ENCODE measurements around the gene COL2A1.

Gene COL2A1

GRCh38 chr12:48051681-48052080 is 47.4 kb upstream of the COL2A1 start:
- Histone ChIP-seq H3K4me2 (ENCODE audit: low read length) (no peak overlapping the region), H3K9ac (ENCODE audit: low read length) (no peak overlapping the region), H3K27ac (ENCODE audit: low read depth, low read length, poor library complexity, severe bottlenecking) (no peak overlapping the region), H3K9me3 (ENCODE audit: low read length) (no peaks in the 10 kb centered on the region), H3K4me3 (ENCODE audit: low read depth, low read length, poor library complexity, severe bottlenecking) (no peak overlapping the region), H3K27me3 (ENCODE audit: insufficient read depth, low read length) (no peaks in the 10 kb centered on the region), H3F3A (ENCODE audit: insufficient read depth, low read length) (no peaks in the 10 kb centered on the region), H4K20me1 (ENCODE audit: insufficient read depth, low read length) (no peaks in the 10 kb centered on the region), H3K36me3 (ENCODE audit: insufficient read depth, low read length) (peaks cover 43% of the 10 kb centered on the region), H2AFZ (ENCODE audit: low read length) (no peak overlapping the region), H3K9me2 (ENCODE audit: low read depth, low read length) (no peaks in the 10 kb centered on the region), H3K4me1 (ENCODE audit: insufficient read depth, low read length, severe bottlenecking) (no peaks in the 10 kb centered on the region), H3K79me2 (ENCODE audit: insufficient read depth, low read length) (no peaks in the 10 kb centered on the region)
- TF ChIP-seq CTCF (IDR thresholded peaks at IDR 0.05; ENCODE audit: low read length), result no peak
- TF ChIP-seq EZH2 (IDR thresholded peaks at IDR 0.05; ENCODE audit: borderline replicate concordance, low read length), result no peak

- Histone ChIP-seq H3K36me3 (ENCODE audit: insufficient read depth, low read length) (peaks cover 54% of the 10 kb centered on the region), H3K4me3 (ENCODE audit: low read depth, low read length, poor library complexity, severe bottlenecking) (no peak overlapping the region)
Observed at GRCh38 chr12:48050174-48050573, 45.9 kb upstream of the COL2A1 start.

GRCh38 chr12:48045965-48046518 is 41.8 kb upstream of the COL2A1 start:
- Histone ChIP-seq H3F3A (ENCODE audit: insufficient read depth, low read length) (no peaks in the 10 kb centered on the region), H3K79me2 (ENCODE audit: insufficient read depth, low read length) (no peaks in the 10 kb centered on the region), H3K4me3 (ENCODE audit: low read depth, low read length, poor library complexity, severe bottlenecking) (no peak overlapping the region), H3K9me2 (ENCODE audit: low read depth, low read length) (no peaks in the 10 kb centered on the region), H2AFZ (ENCODE audit: low read length) (no peak overlapping the region), H3K4me1 (ENCODE audit: insufficient read depth, low read length, severe bottlenecking) (no peaks in the 10 kb centered on the region), H3K27ac (ENCODE audit: low read depth, low read length, poor library complexity, severe bottlenecking) (no peak overlapping the region), H4K20me1 (ENCODE audit: insufficient read depth, low read length) (no peaks in the 10 kb centered on the region), H3K9me3 (ENCODE audit: low read length) (no peaks in the 10 kb centered on the region), H3K4me2 (ENCODE audit: low read length) (no peak overlapping the region), H3K9ac (ENCODE audit: low read length) (no peak overlapping the region), H3K36me3 (ENCODE audit: insufficient read depth, low read length) (peaks cover 70% of the 10 kb centered on the region), H3K27me3 (ENCODE audit: insufficient read depth, low read length) (no peaks in the 10 kb centered on the region)
- no peak for TF ChIP-seq EZH2 (IDR thresholded peaks at IDR 0.05; ENCODE audit: borderline replicate concordance, low read length)
- no peak for TF ChIP-seq CTCF (IDR thresholded peaks at IDR 0.05; ENCODE audit: low read length)

More at GRCh38 chr12:48050174-48050573, 45.9 kb upstream of the COL2A1 start:
- no peaks in the 10 kb centered on the region for H3K79me2 ChIP-seq (ENCODE audit: insufficient read depth, low read length)
- H3F3A ChIP-seq (ENCODE audit: insufficient read depth, low read length), result no peaks in the 10 kb centered on the region
- H3K9me3 ChIP-seq (ENCODE audit: low read length), result no peaks in the 10 kb centered on the region
- H3K4me2 ChIP-seq (ENCODE audit: low read length), result no peak overlapping the region
- no peaks in the 10 kb centered on the region for H3K4me1 ChIP-seq (ENCODE audit: insufficient read depth, low read length, severe bottlenecking)
- H2AFZ ChIP-seq (ENCODE audit: low read length), result no peak overlapping the region
- no peak overlapping the region for H3K27ac ChIP-seq (ENCODE audit: low read depth, low read length, poor library complexity, severe bottlenecking)
- H4K20me1 ChIP-seq (ENCODE audit: insufficient read depth, low read length), result no peaks in the 10 kb centered on the region
- no peaks in the 10 kb centered on the region for H3K9me2 ChIP-seq (ENCODE audit: low read depth, low read length)
- TF ChIP-seq EZH2 (IDR thresholded peaks at IDR 0.05; ENCODE audit: borderline replicate concordance, low read length), result no peak
- TF ChIP-seq CTCF (IDR thresholded peaks at IDR 0.05; ENCODE audit: low read length), result no peak
- no peaks in the 10 kb centered on the region for H3K27me3 ChIP-seq (ENCODE audit: insufficient read depth, low read length)
- no peak overlapping the region for H3K9ac ChIP-seq (ENCODE audit: low read length)
